Activated naive CD4-positive, alpha-beta T cell treated with anti-CD3 and anti-CD28 coated beads for 36 hours (primary cell): Measurements from ENCODE around the gene ADAR. TPM values are rescaled to one million over a fixed set of nuclear protein-coding genes. Genes with fewer than 3 reads are reported as not detected.
A peak's percentile ranks its signal among the peaks of the same experiment; 100 is the strongest.

Experiments
- CTCF ChIA-PET: fragments of 350-600 bp; sonication (Branson Sonifier 250); formaldehyde crosslinking; loops from one replicate; lab custom pipeline; 2021; ENCODE audit warnings: antibody characterized with exemption; lab: Charles Lee
- DNase-seq: peaks from one replicate; pipeline ENCODE4 v3.0.0-alpha.2; 2020
- H3K27ac Mint-ChIP-seq: one replicate; pipeline ENCODE4 v1.8.0; 2021; ENCODE audit warnings: mild to moderate bottlenecking, mixed read lengths
- H3K27me3 Mint-ChIP-seq: one replicate; pipeline ENCODE4 v1.8.0; 2021; ENCODE audit warnings: low read depth, mixed read lengths
- H3K36me3 Mint-ChIP-seq: one replicate; pipeline ENCODE4 v1.8.0; 2021; ENCODE audit warnings: low read depth, mixed read lengths
- H3K4me1 Mint-ChIP-seq: one replicate; pipeline ENCODE4 v1.8.0; 2021; ENCODE audit warnings: low read depth, mixed read lengths
- H3K4me3 Mint-ChIP-seq: one replicate; pipeline ENCODE4 v1.8.0; 2021; ENCODE audit warnings: mild to moderate bottlenecking, moderate library complexity, mixed read lengths
- H3K9me3 Mint-ChIP-seq: one replicate; pipeline ENCODE4 v1.8.0; 2021; ENCODE audit warnings: mixed read lengths
- intact Hi-C: fragments of 100-400 bp; cut with micrococcal nuclease; formaldehyde crosslinking; loops from one replicate; pipeline ENCODE4 v1.15.1; 2023
- total RNA-seq, 2 experiments: library from RNA; stranded (reverse); gene quantifications; one replicate each; pipeline ENCODE4 v1.2.3, GENCODE V29; 2021

The ADAR gene
- total RNA-seq, 2 experiments from 2014 or later: 301 to 313 TPM

GRCh38 chr1:154577346-154578057 is 30.5 kb downstream of the ADAR start:
- peaks cover 20% of the 10 kb centered on the region for H3K36me3 Mint-ChIP-seq
- H3K27ac Mint-ChIP-seq: no peak overlapping the region
- no peaks in the 10 kb centered on the region for H3K27me3 Mint-ChIP-seq
- no peaks in the 10 kb centered on the region for H3K4me1 Mint-ChIP-seq
- intact Hi-C loops: no loop called here
- no peak overlapping the region for H3K4me3 Mint-ChIP-seq
- DNase-seq: no peak
- H3K9me3 Mint-ChIP-seq: no peaks in the 10 kb centered on the region
- CTCF ChIA-PET: interaction anchor here (0.7 to 2.9 kb wide), 3 partner anchors 17 to 58 kb away, joined by 4 to 15 read pairs (median 4); no protein-coding TSS in a partner anchor

DNA sequence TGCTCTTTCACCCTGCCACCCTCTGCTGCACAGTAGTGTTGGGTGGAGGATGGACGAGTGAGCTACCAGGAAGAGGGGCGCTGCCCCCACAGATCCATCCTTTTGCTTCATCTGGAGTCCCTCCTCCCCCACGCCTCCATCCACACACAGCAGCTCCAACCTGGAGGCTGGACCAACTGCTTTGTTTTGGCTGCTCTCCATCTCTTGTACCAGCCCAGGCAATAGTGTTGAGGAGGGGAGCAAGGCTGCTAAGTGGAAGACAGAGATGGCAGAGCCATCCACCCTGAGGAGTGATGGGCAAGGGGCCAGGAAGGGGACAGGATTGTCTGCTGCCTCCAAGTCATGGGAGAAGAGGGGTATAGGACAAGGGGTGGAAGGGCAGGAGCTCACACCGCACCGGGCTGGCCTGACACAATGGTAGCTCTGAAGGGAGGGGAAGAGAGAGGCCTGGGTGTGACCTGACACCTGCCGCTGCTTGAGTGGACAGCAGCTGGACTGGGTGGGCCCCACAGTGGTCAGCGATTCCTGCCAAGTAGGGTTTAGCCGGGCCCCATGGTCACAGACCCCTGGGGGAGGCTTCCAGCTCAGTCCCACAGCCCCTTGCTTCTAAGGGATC is 31.9 kb downstream of the ADAR start:
- peaks cover 13% of the 10 kb centered on the region for H3K36me3 Mint-ChIP-seq
- H3K27me3 Mint-ChIP-seq: no peaks in the 10 kb centered on the region
- H3K27ac Mint-ChIP-seq: peak overlapping the region; percentile 38
- H3K4me3 Mint-ChIP-seq: no peak overlapping the region
- H3K9me3 Mint-ChIP-seq: no peaks in the 10 kb centered on the region
- CTCF ChIA-PET: interaction anchor here (2.9 kb wide), 1 partner anchor 16 kb away, joined by 15 read pairs; no protein-coding TSS in a partner anchor
- intact Hi-C loops: no loop called here
- no peaks in the 10 kb centered on the region for H3K4me1 Mint-ChIP-seq
- no peak for DNase-seq

GRCh38 chr1:154575147-154575927 is 32.6 kb downstream of the ADAR start:
- no peak overlapping the region for H3K27ac Mint-ChIP-seq
- no peak for DNase-seq

GRCh38 chr1:154574716-154575115 is 33.3 kb downstream of the ADAR start:
- no peaks in the 10 kb centered on the region for H3K4me1 Mint-ChIP-seq
- peaks cover 9% of the 10 kb centered on the region for H3K36me3 Mint-ChIP-seq
- intact Hi-C loops: no loop called here
- H3K27me3 Mint-ChIP-seq: peaks cover 3% of the 10 kb centered on the region
- H3K27ac Mint-ChIP-seq: no peak overlapping the region
- no peaks in the 10 kb centered on the region for H3K9me3 Mint-ChIP-seq
- H3K4me3 Mint-ChIP-seq: no peak overlapping the region
- CTCF ChIA-PET: interaction anchor here (0.6 to 2.9 kb wide), 2 partner anchors 14 to 163 kb away, joined by 3 to 15 read pairs; no protein-coding TSS in a partner anchor
- no peak for DNase-seq

More at GRCh38 chr1:154575147-154575927, 32.6 kb downstream of the ADAR start:
- Mint-ChIP-seq H3K36me3 (peaks cover 11% of the 10 kb centered on the region), H3K4me3 (no peak overlapping the region), H3K4me1 (no peaks in the 10 kb centered on the region), H3K9me3 (no peaks in the 10 kb centered on the region), H3K27me3 (no peaks in the 10 kb centered on the region)
- intact Hi-C loops: no loop called here
- CTCF ChIA-PET: interaction anchor here (0.6 to 2.9 kb wide), 2 partner anchors 15 to 163 kb away, joined by 3 to 15 read pairs; no protein-coding TSS in a partner anchor

DNA sequence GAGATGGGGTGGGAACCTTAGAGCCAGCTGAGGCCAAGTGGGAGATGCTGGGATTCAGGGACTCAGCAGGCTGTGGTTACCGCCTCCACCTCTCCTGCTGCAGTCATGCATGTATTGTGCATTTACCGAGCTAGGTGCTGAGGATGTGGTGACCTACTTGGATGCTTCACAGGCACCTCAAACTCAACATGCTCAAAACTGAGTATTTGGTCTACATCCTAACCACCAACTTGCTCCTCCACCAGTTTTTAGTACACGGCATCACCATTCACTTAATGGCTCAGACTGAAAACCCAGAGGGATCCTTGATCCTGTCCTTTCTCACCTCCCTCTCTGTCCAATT is 34.8 kb downstream of the ADAR start:
- no peak overlapping the region for H3K4me3 Mint-ChIP-seq
- no peaks in the 10 kb centered on the region for H3K9me3 Mint-ChIP-seq
- CTCF ChIA-PET: interaction anchor here (1.4 kb wide), 1 partner anchor 13 kb away, joined by 7 read pairs; no protein-coding TSS in a partner anchor
- no peak overlapping the region for H3K27ac Mint-ChIP-seq
- peaks cover 1% of the 10 kb centered on the region for H3K36me3 Mint-ChIP-seq
- no peaks in the 10 kb centered on the region for H3K4me1 Mint-ChIP-seq
- no peak for DNase-seq
- H3K27me3 Mint-ChIP-seq: peaks cover 6% of the 10 kb centered on the region
- intact Hi-C loops: no loop called here

- Mint-ChIP-seq H3K4me1 (peaks cover 4% of the 10 kb centered on the region), H3K27me3 (peaks cover 8% of the 10 kb centered on the region), H3K36me3 (no peaks in the 10 kb centered on the region), H3K27ac (no peak overlapping the region), H3K9me3 (no peaks in the 10 kb centered on the region), H3K4me3 (no peak overlapping the region)
- intact Hi-C loops: no loop called here
- DNase-seq: no peak
- CTCF ChIA-PET: interaction anchor here (1.4 kb wide), 1 partner anchor 13 kb away, joined by 7 read pairs; no protein-coding TSS in a partner anchor
Measured at GRCh38 chr1:154572468-154573167, 35.4 kb downstream of the ADAR start.

GRCh38 chr1:154571964-154572288 is 36.1 kb downstream of the ADAR start:
- Mint-ChIP-seq H3K9me3 (no peaks in the 10 kb centered on the region), H3K4me3 (no peak overlapping the region), H3K4me1 (peaks cover 7% of the 10 kb centered on the region), H3K36me3 (no peaks in the 10 kb centered on the region), H3K27ac (no peak overlapping the region), H3K27me3 (peaks cover 12% of the 10 kb centered on the region)
- DNase-seq: no peak
- intact Hi-C loops: no loop called here
- CTCF ChIA-PET: no interaction called here

DNA sequence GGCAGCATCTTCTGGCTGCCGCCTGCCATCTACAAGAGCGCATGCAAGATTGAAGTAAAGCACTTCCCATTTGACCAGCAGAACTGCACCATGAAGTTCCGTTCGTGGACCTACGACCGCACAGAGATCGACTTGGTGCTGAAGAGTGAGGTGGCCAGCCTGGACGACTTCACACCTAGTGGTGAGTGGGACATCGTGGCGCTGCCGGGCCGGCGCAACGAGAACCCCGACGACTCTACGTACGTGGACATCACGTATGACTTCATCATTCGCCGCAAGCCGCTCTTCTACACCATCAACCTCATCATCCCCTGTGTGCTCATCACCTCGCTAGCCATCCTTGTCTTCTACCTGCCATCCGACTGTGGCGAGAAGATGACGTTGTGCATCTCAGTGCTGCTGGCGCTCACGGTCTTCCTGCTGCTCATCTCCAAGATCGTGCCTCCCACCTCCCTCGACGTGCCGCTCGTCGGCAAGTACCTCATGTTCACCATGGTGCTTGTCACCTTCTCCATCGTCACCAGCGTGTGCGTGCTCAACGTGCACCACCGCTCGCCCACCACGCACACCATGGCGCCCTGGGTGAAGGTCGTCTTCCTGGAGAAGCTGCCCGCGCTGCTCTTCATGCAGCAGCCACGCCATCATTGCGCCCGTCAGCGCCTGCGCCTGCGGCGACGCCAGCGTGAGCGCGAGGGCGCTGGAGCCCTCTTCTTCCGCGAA is 36.6 kb downstream of the ADAR start:
- no peaks in the 10 kb centered on the region for H3K36me3 Mint-ChIP-seq
- H3K4me3 Mint-ChIP-seq: no peak overlapping the region
- no peaks in the 10 kb centered on the region for H3K9me3 Mint-ChIP-seq
- intact Hi-C loops: no loop called here
- DNase-seq: no peak
- CTCF ChIA-PET: no interaction called here
- H3K4me1 Mint-ChIP-seq: peaks cover 7% of the 10 kb centered on the region
- H3K27me3 Mint-ChIP-seq: peaks cover 15% of the 10 kb centered on the region
- H3K27ac Mint-ChIP-seq: no peak overlapping the region

- Mint-ChIP-seq H3K27ac (no peak overlapping the region), H3K27me3 (peaks cover 16% of the 10 kb centered on the region), H3K4me1 (peaks cover 7% of the 10 kb centered on the region), H3K9me3 (no peaks in the 10 kb centered on the region), H3K36me3 (no peaks in the 10 kb centered on the region), H3K4me3 (no peak overlapping the region)
- CTCF ChIA-PET: interaction anchor here (0.6 kb wide), 1 partner anchor 161 kb away, joined by 3 read pairs; no protein-coding TSS in a partner anchor
- intact Hi-C loops: no loop called here
- DNase-seq: no peak
Measured at GRCh38 chr1:154568157-154568815, 39.7 kb downstream of the ADAR start.

DNA sequence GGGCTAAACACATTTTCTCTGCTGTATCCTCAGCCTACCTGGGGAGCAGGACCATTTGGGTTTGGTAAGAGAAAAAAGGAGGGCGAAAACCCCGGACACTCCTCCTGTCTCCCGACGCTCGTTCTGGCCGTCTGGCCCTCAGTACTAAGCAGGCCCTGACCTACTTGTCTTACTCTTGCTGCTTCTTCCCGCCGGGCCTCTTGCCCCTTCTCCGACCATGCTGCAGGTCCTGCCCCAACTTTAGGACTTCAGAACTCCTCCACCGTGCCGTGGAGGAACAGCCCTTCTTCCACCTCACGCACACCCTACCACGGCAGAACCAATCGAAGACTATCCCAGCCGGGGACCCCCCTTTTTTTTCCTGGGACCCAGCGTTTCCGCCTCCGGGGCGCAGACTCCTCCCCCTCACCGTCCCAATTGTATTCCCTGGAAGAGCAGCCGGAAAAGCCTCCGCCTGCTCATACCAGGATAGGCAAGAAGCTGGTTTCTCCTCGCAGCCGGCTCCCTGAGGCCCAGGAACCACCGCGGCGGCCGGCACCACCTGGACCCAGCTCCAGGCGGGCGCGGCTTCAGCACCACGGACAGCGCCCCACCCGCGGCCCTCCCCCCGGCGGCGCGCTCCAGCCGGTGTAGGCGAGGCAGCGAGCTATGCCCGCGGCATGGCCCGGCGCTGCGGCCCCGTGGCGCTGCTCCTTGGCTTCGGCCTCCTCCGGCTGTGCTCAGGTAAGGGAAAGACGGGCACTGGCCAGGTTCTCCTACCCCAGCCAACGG is 40.4 kb downstream of the ADAR start, which contains the start of gene CHRNB2:
TSS of gene CHRNB2 (plus strand) at position 393 of the 771 bp plus-strand sequence. CDS start at position 660, 267 bp downstream.
- Mint-ChIP-seq H3K27me3 (peaks cover 16% of the 10 kb centered on the region), H3K36me3 (no peaks in the 10 kb centered on the region), H3K4me1 (peaks cover 7% of the 10 kb centered on the region), H3K9me3 (no peaks in the 10 kb centered on the region), H3K4me3 (peak within 1 kb of the TSS; percentile 49), H3K27ac (no peak within 1 kb of the TSS)
- peak; percentile 71 for DNase-seq
- CTCF ChIA-PET: interaction anchor here (0.6 kb wide), 1 partner anchor 162 kb away, joined by 3 read pairs; no protein-coding TSS in a partner anchor
- intact Hi-C loops: no loop called here
